HFFc6 (cell line): ENCODE results near the gene POU4F1. TPM values are rescaled to one million over a fixed set of nuclear protein-coding genes. Genes with fewer than 3 reads are reported as not detected.

ENCODE experiments used
- DNase-seq: peaks from one replicate; pipeline ENCODE4 v3.0.0-alpha.2; 2018
- H3K27ac Mint-ChIP-seq: 2 replicates; pipeline ENCODE4 v1.8.0; 2020; ENCODE audit warnings: mild to moderate bottlenecking, mixed read lengths
- H3K27me3 Mint-ChIP-seq: 2 replicates; pipeline ENCODE4 v1.8.0; 2021; ENCODE audit warnings: mild to moderate bottlenecking, moderate library complexity, mixed read lengths; ENCODE audit not compliant: insufficient read depth
- H3K36me3 Mint-ChIP-seq: 2 replicates; pipeline ENCODE4 v1.8.0; 2021; ENCODE audit warnings: low read depth, mixed read lengths
- H3K4me1 Mint-ChIP-seq: 2 replicates; pipeline ENCODE4 v1.8.0; 2020; ENCODE audit warnings: low read depth, mixed read lengths
- H3K4me3 Mint-ChIP-seq: 2 replicates; pipeline ENCODE4 v1.8.0; 2020; ENCODE audit warnings: mild to moderate bottlenecking, moderate library complexity, mixed read lengths
- H3K9me3 Mint-ChIP-seq: 2 replicates; pipeline ENCODE4 v1.8.0; 2020; ENCODE audit warnings: mild to moderate bottlenecking, mixed read lengths
- total RNA-seq, 6 experiments: library from RNA; stranded (reverse); fragmentation: NEBNext Ultra II Directional; extraction: Animal tissue kit (Norgen Biotek cat#: 25700); gene quantifications; 2 replicates in 1 of 6; 3 replicates in 5 of 6; pipeline ENCODE4 v1.2.3, GENCODE V29; 2021
- TF ChIP-seq, protein P1 (sequence below): fragments of 200-600 bp; sonication (generic); IDR thresholded peaks from 2 replicates; pipeline ENCODE4 v1.5.0; 2021; ENCODE audit warnings: antibody characterized with exemption, mild to moderate bottlenecking

POU4F1 gene
- total RNA-seq, 6 experiments from 2014 or later = not detected

GRCh38 chr13:78586706-78587105, 16.6 kb downstream of the POU4F1 start:
- H3K36me3 Mint-ChIP-seq = no peaks in the 10 kb centered on the region
- peaks cover 8% of the 10 kb centered on the region; the same call in 1 of the 2 replicates for H3K27me3 Mint-ChIP-seq
- no peak overlapping the region for H3K27ac Mint-ChIP-seq
- no peaks in the 10 kb centered on the region for H3K9me3 Mint-ChIP-seq
- no peak for DNase-seq
- TF ChIP-seq, protein P1, sequence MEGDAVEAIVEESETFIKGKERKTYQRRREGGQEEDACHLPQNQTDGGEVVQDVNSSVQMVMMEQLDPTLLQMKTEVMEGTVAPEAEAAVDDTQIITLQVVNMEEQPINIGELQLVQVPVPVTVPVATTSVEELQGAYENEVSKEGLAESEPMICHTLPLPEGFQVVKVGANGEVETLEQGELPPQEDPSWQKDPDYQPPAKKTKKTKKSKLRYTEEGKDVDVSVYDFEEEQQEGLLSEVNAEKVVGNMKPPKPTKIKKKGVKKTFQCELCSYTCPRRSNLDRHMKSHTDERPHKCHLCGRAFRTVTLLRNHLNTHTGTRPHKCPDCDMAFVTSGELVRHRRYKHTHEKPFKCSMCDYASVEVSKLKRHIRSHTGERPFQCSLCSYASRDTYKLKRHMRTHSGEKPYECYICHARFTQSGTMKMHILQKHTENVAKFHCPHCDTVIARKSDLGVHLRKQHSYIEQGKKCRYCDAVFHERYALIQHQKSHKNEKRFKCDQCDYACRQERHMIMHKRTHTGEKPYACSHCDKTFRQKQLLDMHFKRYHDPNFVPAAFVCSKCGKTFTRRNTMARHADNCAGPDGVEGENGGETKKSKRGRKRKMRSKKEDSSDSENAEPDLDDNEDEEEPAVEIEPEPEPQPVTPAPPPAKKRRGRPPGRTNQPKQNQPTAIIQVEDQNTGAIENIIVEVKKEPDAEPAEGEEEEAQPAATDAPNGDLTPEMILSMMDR = peak; percentile 24
- H3K4me1 Mint-ChIP-seq = no peaks in the 10 kb centered on the region; the same call in 1 of the 2 replicates
- no peak overlapping the region for H3K4me3 Mint-ChIP-seq

- Mint-ChIP-seq H3K4me1 (no peaks in the 10 kb centered on the region), H3K36me3 (no peaks in the 10 kb centered on the region), H3K9me3 (no peaks in the 10 kb centered on the region), H3K27ac (no peak overlapping the region), H3K4me3 (no peak overlapping the region), H3K27me3 (no peaks in the 10 kb centered on the region)
- DNase-seq = no peak
- TF ChIP-seq, protein P1 = no peak
Observed at GRCh38 chr13:78576261-78576660, 27.1 kb downstream of the POU4F1 start.

- Mint-ChIP-seq H3K36me3 (no peaks in the 10 kb centered on the region), H3K9me3 (no peaks in the 10 kb centered on the region), H3K4me3 (no peak overlapping the region), H3K27me3 (no peaks in the 10 kb centered on the region), H3K4me1 (no peaks in the 10 kb centered on the region), H3K27ac (no peak overlapping the region)
- DNase-seq = no peak
- TF ChIP-seq, protein P1 = no peak
Observed at GRCh38 chr13:78572459-78572858, 30.9 kb downstream of the POU4F1 start.

DNA sequence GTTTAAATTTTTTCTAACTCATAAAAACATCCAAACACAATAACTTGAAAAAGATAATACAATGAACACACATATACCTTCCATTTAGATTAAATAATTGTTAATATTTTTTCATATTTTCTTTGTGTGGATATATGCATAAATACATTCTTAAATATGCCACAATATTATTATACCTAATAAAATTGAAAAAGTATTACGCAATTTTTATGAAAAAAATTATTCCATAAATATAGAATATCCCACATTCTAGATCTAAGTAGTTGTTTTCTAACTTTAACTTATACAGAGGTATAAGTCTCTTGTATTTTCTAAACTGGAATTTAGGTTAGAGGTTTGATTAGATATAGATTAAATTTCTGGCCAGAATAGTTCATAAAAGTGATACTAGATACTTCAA, 34.3 kb downstream of the POU4F1 start:
- Mint-ChIP-seq H3K9me3 (no peaks in the 10 kb centered on the region), H3K4me3 (no peak overlapping the region), H3K4me1 (no peaks in the 10 kb centered on the region), H3K27ac (no peak overlapping the region), H3K27me3 (no peaks in the 10 kb centered on the region), H3K36me3 (no peaks in the 10 kb centered on the region)
- TF ChIP-seq, protein P1 = no peak
- no peak for DNase-seq

GRCh38 chr13:78566631-78567030, 36.7 kb downstream of the POU4F1 start:
- TF ChIP-seq, protein P1 = no peak
- H3K9me3 Mint-ChIP-seq = no peaks in the 10 kb centered on the region
- H3K27ac Mint-ChIP-seq = no peak overlapping the region
- no peak for DNase-seq
- H3K36me3 Mint-ChIP-seq = no peaks in the 10 kb centered on the region
- no peaks in the 10 kb centered on the region for H3K4me1 Mint-ChIP-seq
- H3K4me3 Mint-ChIP-seq = no peak overlapping the region
- H3K27me3 Mint-ChIP-seq = no peaks in the 10 kb centered on the region
